K562 (cell line): ENCODE data around the gene RBM18. TPM values are rescaled to one million over a fixed set of nuclear protein-coding genes. Genes with fewer than 3 reads are reported as not detected.

Source experiments
- ATAC-seq: fragments of 200-7000 bp; cut with Tn5 transposase; 3 replicates; pipeline ENCODE4 v1.9.1; 2020; ENCODE audit warnings: moderate library complexity
- BruUV-seq: library from RNA; stranded (reverse); fragments of 400-500 nt; replicated peaks from 2 replicates; lab custom pipeline; 2021; lab: Mats Ljungman, UMichigan
- CTCF ChIA-PET: fragments of 300-600 bp; formaldehyde crosslinking; extraction: SDS; loops from one replicate; lab custom pipeline; 2021; ENCODE audit warnings: low intra/inter-chr PET ratio; lab: Yijun Ruan, JAX
- POLR2A ChIA-PET: fragments of 300-600, 350-650 bp; sonication (Branson Sonifier 250); formaldehyde crosslinking; extraction: SDS; loops from one replicate; lab custom pipeline; 2021; ENCODE audit warnings: antibody characterized with exemption, inconsistent platforms; lab: Yijun Ruan, JAX
- DNase-seq, 4 experiments: peaks; one replicate each; pipeline versions ENCODE4 v3.0.0 to v3.0.0-alpha.2; 2011 to 2018; ENCODE audit warnings: low spot score in 3 of 4, mixed read lengths in 3 of 4; ENCODE audit errors: extremely low read depth in 1 of 4
- FAIRE-seq: peaks from 2 replicates; lab custom pipeline; 2011; peaks lifted over from hg19 to GRCh38; lab: Jason Lieb, UNC
- H2AFZ ChIP-seq: 2 replicates; pipeline ENCODE4 v1.6.0; 2011; ENCODE audit warnings: low read depth, low read length, control low read depth, inconsistent platforms
- H3K27ac ChIP-seq: fragments of 200-600 bp; 3 replicates; pipeline ENCODE4 v1.8.0; 2011; ENCODE audit warnings: low read depth, mild to moderate bottlenecking, control low read depth, inconsistent platforms, low read length, moderate library complexity, mixed read lengths; ENCODE audit errors: extremely low read depth
- H3K27me3 ChIP-seq, 2 experiments: fragments of 300-600 bp in 1 of 2; 2 replicates in 1 of 2; 3 replicates in 1 of 2; pipeline versions ENCODE4 v1.6.0 to v1.8.0; 2011; ENCODE audit warnings: inconsistent platforms in 2 of 2, low read length in 2 of 2, mild to moderate bottlenecking in 1 of 2, mixed read lengths in 1 of 2, moderate library complexity in 1 of 2; ENCODE audit not compliant: control insufficient read depth in 2 of 2, insufficient read depth in 2 of 2
- H3K36me3 ChIP-seq: fragments of 300-600 bp; 3 replicates; pipeline ENCODE4 v1.8.0; 2011; ENCODE audit warnings: mild to moderate bottlenecking, low read length, inconsistent platforms; ENCODE audit not compliant: control insufficient read depth, insufficient read depth
- H3K4me1 ChIP-seq, 2 experiments: fragments of 200-600 bp in 1 of 2; replicated peaks in 1 of 2; 2 replicates in 1 of 2; 3 replicates in 1 of 2; pipeline versions ENCODE4 v1.5.1 to v1.8.0; 2011; ENCODE audit warnings: inconsistent platforms in 2 of 2, low read length in 2 of 2, mild to moderate bottlenecking in 1 of 2, mixed read lengths in 1 of 2, moderate library complexity in 1 of 2; ENCODE audit not compliant: control insufficient read depth in 2 of 2, insufficient read depth in 2 of 2
- H3K4me2 ChIP-seq: 2 replicates; pipeline ENCODE4 v1.6.1; 2011; ENCODE audit warnings: low read length, control low read depth, inconsistent platforms, mixed read lengths; ENCODE audit not compliant: insufficient read depth
- H3K4me3 ChIP-seq: fragments of 200-600 bp; sonication (generic), shearing (Covaris generic); 2 replicates; pipeline ENCODE4 v1.5.1; 2016; ENCODE audit warnings: control low read depth, inconsistent platforms
- H3K79me2 ChIP-seq: fragments of 200-600 bp; 3 replicates; pipeline ENCODE4 v1.8.0; 2011; ENCODE audit warnings: low read length, inconsistent platforms; ENCODE audit not compliant: control insufficient read depth, insufficient read depth
- H3K9ac ChIP-seq, 2 experiments: 2 replicates each; pipeline versions ENCODE4 v1.6.0 to v1.6.1; 2011; ENCODE audit warnings: low read depth in 2 of 2, low read length in 2 of 2, control low read depth in 1 of 2, inconsistent platforms in 1 of 2, mild to moderate bottlenecking in 1 of 2, mixed read lengths in 1 of 2; ENCODE audit not compliant: insufficient read depth in 1 of 2
- H3K9me1 ChIP-seq: one replicate; pipeline ENCODE4 v1.6.0; 2011; ENCODE audit warnings: inconsistent platforms, mild to moderate bottlenecking, low read length, moderate library complexity; ENCODE audit not compliant: control insufficient read depth, insufficient read depth
- H3K9me3 ChIP-seq: replicated peaks from 2 replicates; pipeline ENCODE4 v1.5.1; 2011; ENCODE audit warnings: low read depth, low read length, inconsistent platforms; ENCODE audit not compliant: control insufficient read depth, insufficient read depth
- H4K20me1 ChIP-seq: replicated peaks from 2 replicates; pipeline ENCODE4 v1.6.1; 2011; ENCODE audit warnings: low read length, inconsistent platforms, mixed read lengths; ENCODE audit not compliant: control insufficient read depth, insufficient read depth
- CBFA2T2 ChIP-seq: fragments of 450-650 bp; conservative IDR thresholded peaks from 2 replicates; pipeline ENCODE4 v1.6.1; 2017; ENCODE audit warnings: mild to moderate bottlenecking
- ID3 ChIP-seq, 2 experiments: fragments of 250-450 bp in 1 of 2; fragments of 450-650 bp in 1 of 2; sonication (Bioruptor Pico) in 1 of 2; IDR thresholded peaks; 2 replicates each; pipeline versions ENCODE4 v1.6.1 to v1.8.0; 2016 to 2021; ENCODE audit warnings: mild to moderate bottlenecking in 2 of 2, moderate library complexity in 2 of 2, missing compliant biosample characterization in 1 of 2, missing genetic modification characterization in 1 of 2
- KLF10 ChIP-seq: fragments of 250-450 bp; sonication (Bioruptor Pico); IDR thresholded peaks from 2 replicates; pipeline ENCODE4 v1.6.1; 2021; ENCODE audit warnings: matching md5 sums
- MED1 ChIP-seq: sonication (generic); formaldehyde crosslinking; IDR thresholded peaks from 2 replicates; pipeline ENCODE4 v1.8.1; 2023; ENCODE audit warnings: missing genetic modification reagents, borderline replicate concordance
- NCOA2 ChIP-seq, 2 experiments: fragments of 450-650 bp; IDR thresholded peaks; 2 replicates each; pipeline ENCODE4 v1.6.1; 2018; ENCODE audit warnings: mild to moderate bottlenecking in 2 of 2, moderate library complexity in 1 of 2; ENCODE audit not compliant: partially characterized antibody in 2 of 2
- U2AF1 ChIP-seq: fragments of 200-400 bp; formaldehyde crosslinking; optimal IDR thresholded peaks from 2 replicates; pipeline ENCODE3; 2017; ENCODE audit warnings: mild to moderate bottlenecking, low read depth, low read length, moderate library complexity
- ZC3H4 ChIP-seq: sonication (generic); formaldehyde crosslinking; IDR thresholded peaks from 2 replicates; pipeline ENCODE4 v1.9.0; 2021; ENCODE audit warnings: missing genetic modification reagents, borderline replicate concordance
- ZNF311 ChIP-seq: fragments of 250-450 bp; sonication (Bioruptor Pico); IDR thresholded peaks from 2 replicates; pipeline ENCODE4 v1.4.0; 2020; ENCODE audit warnings: mild to moderate bottlenecking, moderate library complexity
- ZNF518B ChIP-seq: fragments of 250-450 bp; sonication (Bioruptor Pico); IDR thresholded peaks from 2 replicates; pipeline ENCODE4 v1.5.0; 2021; ENCODE audit warnings: mild to moderate bottlenecking, moderate library complexity
- ZNF584 ChIP-seq: fragments of 200-800 bp; sonication (Bioruptor generic); IDR thresholded peaks from 2 replicates; pipeline ENCODE4 v1.6.1; 2016; ENCODE audit warnings: low read depth, mild to moderate bottlenecking, missing genetic modification characterization, missing compliant biosample characterization
- WGBS: fragments of 100-300 bp; shearing (Covaris generic); methylation state at CpG from one replicate; pipeline ENCODE4 v1.1.6; 2016; ENCODE audit warnings: low coverage, mixed read lengths; ENCODE audit not compliant: insufficient coverage; ENCODE audit errors: missing lambda C conversion rate; 5-methylcytosine and 5-hydroxymethylcytosine counted together
- in situ Hi-C: fragments of 300-500 bp; cut with MboI; formaldehyde crosslinking; loops from 4 replicates; pipeline ENCODE4 v1.15.0; 2018; ENCODE audit warnings: inconsistent platforms, mixed read lengths
- intact Hi-C: fragments of 100-400 bp; cut with micrococcal nuclease; formaldehyde crosslinking; loops from 2 replicates; pipeline ENCODE4 v1.14.2; 2022
- polyA plus RNA-seq, 8 experiments: library from polyadenylated mRNA; depleted of rRNA in 4 of 8; stranded (reverse) in 5 of 8; unstranded in 3 of 8; fragments of >200 nt; fragmentation: Nextera tagmentation in 2 of 8; fragmentation: Illumina TruSeq in 1 of 8; extraction: Ambion mirVana in 2 of 8; extraction: Trizol in 1 of 8; gene quantifications; 2 replicates each; pipeline versions ENCODE4 v1.2.1 to v1.2.3, GENCODE V29; 2011 to 2014; ENCODE audit warnings: inconsistent platforms in 1 of 8, missing spikeins in 1 of 8
- total RNA-seq, 7 experiments: library from RNA; depleted of rRNA in 6 of 7; stranded (reverse); fragments of >200 nt in 6 of 7; fragmentation: Illumina TruSeq in 2 of 7; extraction: Trizol in 2 of 7; gene quantifications; 2 replicates each; pipeline versions ENCODE4 v1.2.1 to v1.2.3, GENCODE V29; 2011 to 2021; ENCODE audit warnings: low replicate concordance in 1 of 7

The RBM18 gene
- total and polyA plus RNA-seq, 9 of the 15 experiments (the other 6 are each of a cell fraction or from before 2014, with no cell fraction given) = 7.9 to 86.3 (median 34.0) TPM

- H3K9ac ChIP-seq = no peak overlapping the region
- POLR2A ChIA-PET = no interaction called here
These were observed 16.2 kb downstream of the RBM18 start for GRCh38 chr9:122248448-122248865.

More at GRCh38 chr9:122248448-122248865, 16.2 kb downstream of the RBM18 start:
- no peak for TF ChIP-seq MED1
- TF ChIP-seq KLF10 (CRISPR knock-in tag) = no peak
- TF ChIP-seq ZNF311 (CRISPR knock-in tag) = no peak
- no peak for TF ChIP-seq ZC3H4 (CRISPR knock-in tag)
- no peak for TF ChIP-seq ZNF584 (CRISPR knock-in tag)
- TF ChIP-seq CBFA2T2 = no peak
- no peak for TF ChIP-seq NCOA2 (IDR thresholded peaks at IDR 0.05; ENCODE audit: partially characterized antibody in 2 of 2)
- TF ChIP-seq ID3 (CRISPR knock-in tag; IDR thresholded peaks at IDR 0.05) = no peak
- no peak for TF ChIP-seq ID3 (tag; IDR thresholded peaks at IDR 0.05)
- no peak for TF ChIP-seq U2AF1
- TF ChIP-seq ZNF518B (CRISPR knock-in tag) = no peak
- Histone ChIP-seq H2AFZ (no peak overlapping the region), H3K4me3 (no peak overlapping the region), H3K27me3 (no peaks in the 10 kb centered on the region), H3K9me1 (no peaks in the 10 kb centered on the region), H4K20me1 (no peaks in the 10 kb centered on the region), H3K79me2 (peaks cover 20% of the 10 kb centered on the region), H3K4me2 (no peak overlapping the region), H3K4me1 (peaks cover under 1 to 16% of the 10 kb centered on the region in 2 experiments; a peak in 3 of 5 replicates), H3K27ac (no peak overlapping the region), H3K36me3 (peaks cover 93% of the 10 kb centered on the region), H3K9me3 (no peaks in the 10 kb centered on the region)
- FAIRE-seq (no peak), DNase-seq (no peak), ATAC-seq (no peak)
- in situ Hi-C loops = no loop called here
- intact Hi-C loops = no loop called here
- no TSS peak for BruUV-seq
- CTCF ChIA-PET = no interaction called here
- WGBS = 92% methylated on average over 5 of the region's 5 CpGs
